Stimulated activated CD8-positive, alpha-beta memory T cell treated with anti-CD3 and anti-CD28 coated beads, Interleukin-15, amount 100 ng/mL, for 4 hours (primary cell): ENCODE measurements around the gene RSL24D1.
"Not testable (repeated sequence)": the region's sequence is repeated elsewhere in the genome, so short reads cannot be mapped to it uniquely, and the experiment has no call there.

Experiments used
- DNase-seq, 2 donors: peaks; one replicate each; pipeline ENCODE4 v3.0.0-alpha.2; 2020; ENCODE audit warnings: low read depth in 2 of 2

RSL24D1 gene

GRCh38 chr15:55218056-55218455, 21.3 kb upstream of the RSL24D1 start:
- DNase-seq = no peak

- no peak for DNase-seq
These were observed 7.7 kb upstream of the RSL24D1 start for GRCh38 chr15:55204464-55204863.

- DNase-seq = no peak
These were observed 5.5 kb upstream of the RSL24D1 start for GRCh38 chr15:55202206-55202605.

GRCh38 chr15:55198706-55199105, 2.0 kb upstream of the RSL24D1 start:
- DNase-seq = no peak

- no peak for DNase-seq
These were observed 978 bp upstream of the RSL24D1 start for GRCh38 chr15:55197719-55198118.

GRCh38 chr15:55197362-55197705, 593 bp upstream of the RSL24D1 start:
- DNase-seq = no peak

- no peak for DNase-seq
These were observed 745 bp downstream of the RSL24D1 start for GRCh38 chr15:55195996-55196395.

- DNase-seq = no peak
These were observed 2.5 kb downstream of the RSL24D1 start for GRCh38 chr15:55194256-55194655.

- no peak for DNase-seq
These were observed 10.4 kb downstream of the RSL24D1 start for GRCh38 chr15:55186331-55186730.

GRCh38 chr15:55183679-55184078, 13.1 kb downstream of the RSL24D1 start:
- no peak for DNase-seq

GRCh38 chr15:55179141-55179540, 17.6 kb downstream of the RSL24D1 start:
- no peak for DNase-seq

GRCh38 chr15:55170361-55170760, 26.4 kb downstream of the RSL24D1 start:
- no peak for DNase-seq

GRCh38 chr15:55168350-55168974, 28.3 kb downstream of the RSL24D1 start:
- no peak for DNase-seq

GRCh38 chr15:55164284-55164683, 32.5 kb downstream of the RSL24D1 start:
- no peak for DNase-seq

GRCh38 chr15:55151631-55152030, 45.1 kb downstream of the RSL24D1 start:
- no peak for DNase-seq

- DNase-seq = not testable (repeated sequence)
These were observed 53.6 kb downstream of the RSL24D1 start for GRCh38 chr15:55143132-55143531.

- DNase-seq = no peak
These were observed 62.8 kb downstream of the RSL24D1 start for GRCh38 chr15:55133972-55134371.

GRCh38 chr15:55132672-55133071, 64.1 kb downstream of the RSL24D1 start:
- DNase-seq = no peak
